NCI-H460 (cell line): ENCODE results near the gene STRADB. TPM values are rescaled to one million over a fixed set of nuclear protein-coding genes. Genes with fewer than 3 reads are reported as not detected.

Source experiments
- small RNA-seq, 2 experiments: library from RNA; depleted of rRNA; stranded (forward); fragments of <200 nt; gene quantifications; one replicate each; pipeline ENCODE3, GENCODE V24; 2014
- total RNA-seq: library from RNA; depleted of rRNA; stranded (reverse); fragments of >200 nt; shearing (Covaris generic); gene quantifications from 2 replicates; pipeline ENCODE4 v1.2.3, GENCODE V29; 2014; rRNA removed

Gene STRADB
- total RNA-seq, 1 experiment from 2014 or later, result 46.1 TPM

Small RNAs within 50 kb of the gene (small RNA-seq; reads per million reads assigned to genes)
- gene RF00019, result 0 reads per million in 2 experiments

Other genes starting within 250 kb of the STRADB start
- 83.9 and 85.8 TPM in 2 replicates for gene CASP8, start 191.2 kb upstream of the STRADB start, total RNA-seq
- gene FLACC1, start 94.4 kb upstream of the STRADB start, total RNA-seq, result 0.45 and 2.1 TPM in 2 replicates
- gene TRAK2, start 282 bp upstream of the STRADB start, total RNA-seq, result 62.2 and 62.5 TPM in 2 replicates
- 34.4 and 35.0 TPM in 2 replicates for gene TMEM237, start 191.8 kb downstream of the STRADB start, total RNA-seq
- 0.52 and 1.3 TPM in 2 replicates for gene MPP4, start 246.9 kb downstream of the STRADB start, total RNA-seq